GM23248 (cell line): Measurements from ENCODE around the gene KRT8.

Experiments used
- EZH2 ChIP-seq: fragments of 200-600 bp; sonication (generic); IDR thresholded peaks from 2 replicates; pipeline ENCODE4 v1.6.1; 2018; ENCODE audit warnings: antibody characterized with exemption, mild to moderate bottlenecking; ENCODE audit not compliant: insufficient read depth, poor library complexity, severe bottlenecking
- EZH2phosphoT487 ChIP-seq: fragments of 200-600 bp; sonication (generic); IDR thresholded peaks from 2 replicates; pipeline ENCODE4 v1.6.1; 2018; ENCODE audit warnings: antibody characterized with exemption, moderate library complexity, mild to moderate bottlenecking, low read depth; ENCODE audit not compliant: insufficient read depth

DNA sequence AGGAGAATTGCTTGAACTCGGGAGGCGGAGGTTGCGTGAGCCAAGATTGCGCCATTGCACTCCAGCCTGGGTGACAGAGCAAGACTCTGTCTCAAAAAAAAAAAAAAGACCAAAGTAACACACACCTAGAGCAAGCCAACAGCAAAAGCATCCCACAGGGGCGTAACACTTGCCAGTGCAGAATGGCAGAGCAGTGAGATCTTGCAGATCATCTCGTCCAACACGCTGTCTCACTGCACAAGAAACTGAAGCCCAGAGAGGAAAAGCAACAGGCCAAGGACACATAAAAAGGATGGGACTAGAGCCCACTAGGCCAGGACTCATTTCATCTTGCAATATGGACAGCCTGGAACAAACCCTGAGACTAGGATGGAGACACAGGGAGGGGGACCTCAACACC lies 43.4 kb downstream of the KRT8 start:
- TF ChIP-seq EZH2 (no peak), EZH2phosphoT487 (no peak)
